ENCODE measurements around the gene NFAT5.
"Not testable (repeated sequence)": the region's sequence is repeated elsewhere in the genome, so short reads cannot be mapped to it uniquely, and the experiment has no call there.

The NFAT5 gene

GRCh38 chr16:69621225-69621624, 55.5 kb downstream of the NFAT5 start:
- H3K4me3 ChIP-seq (ENCODE audit: low read length) = no peak overlapping the region
- DNase-seq (ENCODE audit: low read depth) = no peak
- TF ChIP-seq CTCF (IDR thresholded peaks at IDR 0.05; ENCODE audit: insufficient read depth, low read depth, low read length, missing control alignments) = no peak

- no peak for TF ChIP-seq CTCF (IDR thresholded peaks at IDR 0.05; ENCODE audit: insufficient read depth, low read depth, low read length, missing control alignments)
- DNase-seq (ENCODE audit: low read depth) = peak; percentile 38
- no peak overlapping the region for H3K4me3 ChIP-seq (ENCODE audit: low read length)
Measured at GRCh38 chr16:69626256-69626655, 60.5 kb downstream of the NFAT5 start.

GRCh38 chr16:69632828-69633227, 67.1 kb downstream of the NFAT5 start:
- no peak overlapping the region for H3K4me3 ChIP-seq (ENCODE audit: low read length)
- DNase-seq (ENCODE audit: low read depth) = no peak
- no peak for TF ChIP-seq CTCF (IDR thresholded peaks at IDR 0.05; ENCODE audit: insufficient read depth, low read depth, low read length, missing control alignments)

- DNase-seq (ENCODE audit: low read depth) = no peak
- H3K4me3 ChIP-seq (ENCODE audit: low read length) = no peak overlapping the region
- no peak for TF ChIP-seq CTCF (IDR thresholded peaks at IDR 0.05; ENCODE audit: insufficient read depth, low read depth, low read length, missing control alignments)
Measured at GRCh38 chr16:69633375-69633774, 67.6 kb downstream of the NFAT5 start.

- not testable (repeated sequence) for DNase-seq (ENCODE audit: low read depth); H3K4me3 ChIP-seq (ENCODE audit: low read length)
Measured at GRCh38 chr16:69636563-69637146, 70.9 kb downstream of the NFAT5 start.

- DNase-seq (ENCODE audit: low read depth) = not testable (repeated sequence)
Measured at GRCh38 chr16:69637206-69637865, 71.6 kb downstream of the NFAT5 start.

GRCh38 chr16:69643997-69644396, 78.2 kb downstream of the NFAT5 start:
- not testable (repeated sequence) for DNase-seq (ENCODE audit: low read depth); H3K4me3 ChIP-seq (ENCODE audit: low read length)

More at GRCh38 chr16:69637206-69637865, 71.6 kb downstream of the NFAT5 start:
- H3K4me3 ChIP-seq (ENCODE audit: low read length) = not testable (repeated sequence)

- no peak overlapping the region for H3K4me3 ChIP-seq (ENCODE audit: low read length)
- no peak for DNase-seq (ENCODE audit: low read depth)
- TF ChIP-seq CTCF (IDR thresholded peaks at IDR 0.05; ENCODE audit: insufficient read depth, low read depth, low read length, missing control alignments) = no peak
Measured at GRCh38 chr16:69644790-69645189, 79.0 kb downstream of the NFAT5 start.

Data from epithelial cell of esophagus (primary cell).